ENCODE data around the gene SMYD3. TPM values are rescaled to one million over a fixed set of nuclear protein-coding genes. Genes with fewer than 3 reads are reported as not detected.

SMYD3 gene
- total and polyA plus RNA-seq, 10 of the 15 experiments (the other 5 are each of a cell fraction or from before 2014, with no cell fraction given) = 18.3 to 54.0 (median 24.8) TPM

DNA sequence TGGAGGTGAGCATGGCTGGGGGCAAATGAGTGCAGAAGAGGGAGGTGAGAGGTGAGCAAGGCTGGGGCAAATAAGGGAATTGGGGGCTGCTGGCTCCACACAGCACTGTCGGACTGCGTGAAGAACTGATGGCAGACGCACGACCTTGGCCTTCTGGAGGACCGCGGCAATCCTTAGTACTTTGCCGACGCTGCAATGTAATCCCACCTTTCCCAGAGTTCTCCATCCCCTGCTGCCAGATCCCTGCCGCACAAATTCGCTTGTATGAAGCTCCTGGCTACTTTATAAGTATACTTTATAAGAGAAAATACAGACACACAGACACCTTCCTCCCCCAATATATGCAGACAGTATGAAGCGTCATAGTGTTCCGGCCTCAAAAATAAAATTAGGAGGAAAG, 472.4 kb downstream of the SMYD3 start:
- 95% methylated on average over 12 of the region's 12 CpGs for WGBS (ENCODE audit: insufficient coverage, insufficient replicate concordance, low lambda C conversion rate, missing lambda C conversion rate)
- ATAC-seq (no peak), FAIRE-seq (no peak), DNase-seq (ENCODE audit: low read depth, low spot score) (no peak)
- H3K9ac ChIP-seq (ENCODE audit: control insufficient read depth, insufficient read depth, low read length) = no peak overlapping the region
- intact Hi-C loops (cut with micrococcal nuclease; ENCODE audit: unreplicated experiment) (no loop called here), in situ Hi-C loops (cut with MboI) (no loop called here)
- H3K36me3 ChIP-seq (ENCODE audit: control insufficient read depth in 2 of 2, insufficient read depth in 2 of 2, low read length in 1 of 2) = no peaks in the 10 kb centered on the region
- no peak overlapping the region for H3K4me2 ChIP-seq (ENCODE audit: control insufficient read depth, insufficient read depth)
- BruUV-seq (replicated peaks) = no TSS peak
- H3K27me3 ChIP-seq (replicated peaks in 1 of 2; ENCODE audit: control insufficient read depth in 2 of 2, insufficient read depth in 2 of 2, low read length in 1 of 2) = no peaks in the 10 kb centered on the region
- no peak overlapping the region for H3K4me3 ChIP-seq
- H4K20me1 ChIP-seq (ENCODE audit: control insufficient read depth, insufficient read depth) = no peaks in the 10 kb centered on the region
- H3K4me1 ChIP-seq (ENCODE audit: control insufficient read depth, insufficient read depth, low read length) = no peaks in the 10 kb centered on the region
- CTCF ChIA-PET = no interaction called here
- POLR2A ChIA-PET = no interaction called here
- SMC1A ChIA-PET (ENCODE audit: uncharacterized antibody, unreplicated experiment) = no interaction called here
- H3K9me3 ChIP-seq (replicated peaks; ENCODE audit: control insufficient read depth, insufficient read depth, low read length) = no peaks in the 10 kb centered on the region
- TF ChIP-seq, protein P1, sequence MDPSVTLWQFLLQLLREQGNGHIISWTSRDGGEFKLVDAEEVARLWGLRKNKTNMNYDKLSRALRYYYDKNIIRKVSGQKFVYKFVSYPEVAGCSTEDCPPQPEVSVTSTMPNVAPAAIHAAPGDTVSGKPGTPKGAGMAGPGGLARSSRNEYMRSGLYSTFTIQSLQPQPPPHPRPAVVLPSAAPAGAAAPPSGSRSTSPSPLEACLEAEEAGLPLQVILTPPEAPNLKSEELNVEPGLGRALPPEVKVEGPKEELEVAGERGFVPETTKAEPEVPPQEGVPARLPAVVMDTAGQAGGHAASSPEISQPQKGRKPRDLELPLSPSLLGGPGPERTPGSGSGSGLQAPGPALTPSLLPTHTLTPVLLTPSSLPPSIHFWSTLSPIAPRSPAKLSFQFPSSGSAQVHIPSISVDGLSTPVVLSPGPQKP (IDR thresholded peaks at IDR 0.05; ENCODE audit: low read depth, low read length) = no peak
- TF ChIP-seq ZBTB4 (CRISPR knock-in tag; IDR thresholded peaks at IDR 0.05) = no peak
- no peak for TF ChIP-seq POLR2AphosphoS5 (IDR thresholded peaks at IDR 0.05; ENCODE audit: low read length)
- TF ChIP-seq, protein P2, sequence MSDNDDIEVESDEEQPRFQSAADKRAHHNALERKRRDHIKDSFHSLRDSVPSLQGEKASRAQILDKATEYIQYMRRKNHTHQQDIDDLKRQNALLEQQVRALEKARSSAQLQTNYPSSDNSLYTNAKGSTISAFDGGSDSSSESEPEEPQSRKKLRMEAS (IDR thresholded peaks at IDR 0.05; ENCODE audit: low read depth, low read length) = no peak
- H3K79me2 ChIP-seq (ENCODE audit: control insufficient read depth, insufficient read depth, low read length) = no peaks in the 10 kb centered on the region
- RAD21 ChIA-PET (ENCODE audit: unreplicated experiment) = no interaction called here
- no peak overlapping the region for H3K27ac ChIP-seq (ENCODE audit: control insufficient read depth, insufficient read depth)
- H2AFZ ChIP-seq (ENCODE audit: control insufficient read depth, low read depth, low read length) = no peak overlapping the region
